ENCODE measurements around the gene DNAJB2.
"Not testable (repeated sequence)": the region's sequence is repeated elsewhere in the genome, so short reads cannot be mapped to it uniquely, and the experiment has no call there.

Gene DNAJB2

GRCh38 chr2:219285373-219285735 lies 6.2 kb downstream of the DNAJB2 start:
- no peak for DNase-seq (ENCODE audit: low read depth)

- no peak for DNase-seq (ENCODE audit: low read depth)
Measured at GRCh38 chr2:219285894-219286425, 6.8 kb downstream of the DNAJB2 start.

- no peak for DNase-seq (ENCODE audit: low read depth)
Measured at GRCh38 chr2:219286436-219287115, 7.4 kb downstream of the DNAJB2 start.

GRCh38 chr2:219287116-219287440 lies 7.9 kb downstream of the DNAJB2 start:
- not testable (repeated sequence) for DNase-seq (ENCODE audit: low read depth)

- DNase-seq (ENCODE audit: low read depth): no peak
Measured at GRCh38 chr2:219287580-219288265, 8.6 kb downstream of the DNAJB2 start.

- DNase-seq (ENCODE audit: low read depth): no peak
Measured at GRCh38 chr2:219289195-219289536, 10.0 kb downstream of the DNAJB2 start.

GRCh38 chr2:219289537-219290361 lies 10.6 kb downstream of the DNAJB2 start:
- DNase-seq (ENCODE audit: low read depth): peak; percentile 60

GRCh38 chr2:219290381-219291171 lies 11.4 kb downstream of the DNAJB2 start:
- DNase-seq (ENCODE audit: low read depth): no peak

GRCh38 chr2:219291394-219291793 lies 12.2 kb downstream of the DNAJB2 start:
- DNase-seq (ENCODE audit: low read depth): no peak

- no peak for DNase-seq (ENCODE audit: low read depth)
Measured at GRCh38 chr2:219291910-219292490, 12.8 kb downstream of the DNAJB2 start.

GRCh38 chr2:219292616-219293015 lies 13.4 kb downstream of the DNAJB2 start:
- no peak for DNase-seq (ENCODE audit: low read depth)

- no peak for DNase-seq (ENCODE audit: low read depth)
Measured at GRCh38 chr2:219293736-219294231, 14.6 kb downstream of the DNAJB2 start.

GRCh38 chr2:219294356-219295351 lies 15.5 kb downstream of the DNAJB2 start:
- peak; percentile 80 for DNase-seq (ENCODE audit: low read depth)

GRCh38 chr2:219296142-219296541 lies 17.0 kb downstream of the DNAJB2 start:
- no peak for DNase-seq (ENCODE audit: low read depth)

- DNase-seq (ENCODE audit: low read depth): no peak
Measured at GRCh38 chr2:219296631-219297391, 17.6 kb downstream of the DNAJB2 start.

- DNase-seq (ENCODE audit: low read depth): peak; percentile 57
Measured at GRCh38 chr2:219297766-219298456, 18.7 kb downstream of the DNAJB2 start.

- DNase-seq (ENCODE audit: low read depth): peak; percentile 80
Measured at GRCh38 chr2:219298759-219299371, 19.7 kb downstream of the DNAJB2 start.

- DNase-seq (ENCODE audit: low read depth): no peak
Measured at GRCh38 chr2:219299372-219299760, 20.2 kb downstream of the DNAJB2 start.

Data from ELR (cell line).